GM12874 (cell line): ENCODE results near the gene ARRDC1.

Experiments
- TF ChIP-seq, protein P1 (sequence below): IDR thresholded peaks from 2 replicates; pipeline ENCODE4 v1.5.1; 2011; ENCODE audit warnings: low read depth, mild to moderate bottlenecking, control low read depth, low read length, moderate library complexity; ENCODE audit not compliant: insufficient read depth

ARRDC1 gene

DNA sequence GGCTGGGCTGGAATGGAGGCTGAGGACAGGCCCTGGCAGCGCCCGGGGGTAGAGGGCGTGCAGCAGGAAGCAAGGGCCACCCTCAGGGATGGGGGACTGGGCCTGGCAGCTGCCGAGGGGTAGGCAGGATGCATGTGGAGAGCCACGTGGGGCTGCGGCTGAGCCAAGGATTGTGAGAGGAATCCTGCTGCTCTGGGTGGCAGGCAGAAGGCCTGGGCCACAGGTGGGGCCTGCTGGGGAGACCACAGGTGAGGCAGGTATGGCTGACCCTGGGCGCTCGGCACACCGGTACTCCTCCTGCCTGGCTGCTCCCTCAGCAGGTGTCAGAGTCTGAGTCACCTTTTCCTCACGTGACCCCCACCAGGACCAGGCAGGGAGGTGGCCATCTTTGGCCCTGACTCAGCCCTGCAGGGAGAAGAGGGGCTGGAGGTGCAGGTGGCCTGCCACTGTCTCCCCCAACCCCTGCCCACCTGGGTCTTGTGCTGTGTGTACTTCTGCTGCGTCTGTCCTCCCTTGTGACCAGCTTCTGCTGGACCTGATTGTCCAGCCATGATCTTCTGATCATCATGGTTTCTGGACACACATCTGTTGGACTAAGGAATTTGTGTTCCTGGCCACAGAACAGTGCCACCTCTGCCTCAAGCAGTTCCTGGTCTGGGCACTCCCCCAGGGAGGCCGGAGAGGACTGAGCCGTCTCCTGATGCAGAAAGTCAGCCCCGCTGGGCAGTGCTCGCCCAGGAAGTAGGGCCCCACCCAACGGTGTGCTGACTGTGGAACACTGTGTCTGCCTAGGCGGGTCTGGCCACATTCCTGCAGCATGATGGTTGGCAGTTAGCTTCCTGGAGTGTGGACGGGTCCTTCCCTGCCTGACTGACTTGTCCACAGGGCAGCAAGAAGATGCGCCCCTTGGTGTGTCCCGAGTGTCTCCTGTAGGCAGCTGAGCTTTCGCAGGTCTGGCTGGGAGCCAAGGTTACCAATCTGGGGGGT is 6.4 kb downstream of the ARRDC1 start:
- TF ChIP-seq, protein P1, sequence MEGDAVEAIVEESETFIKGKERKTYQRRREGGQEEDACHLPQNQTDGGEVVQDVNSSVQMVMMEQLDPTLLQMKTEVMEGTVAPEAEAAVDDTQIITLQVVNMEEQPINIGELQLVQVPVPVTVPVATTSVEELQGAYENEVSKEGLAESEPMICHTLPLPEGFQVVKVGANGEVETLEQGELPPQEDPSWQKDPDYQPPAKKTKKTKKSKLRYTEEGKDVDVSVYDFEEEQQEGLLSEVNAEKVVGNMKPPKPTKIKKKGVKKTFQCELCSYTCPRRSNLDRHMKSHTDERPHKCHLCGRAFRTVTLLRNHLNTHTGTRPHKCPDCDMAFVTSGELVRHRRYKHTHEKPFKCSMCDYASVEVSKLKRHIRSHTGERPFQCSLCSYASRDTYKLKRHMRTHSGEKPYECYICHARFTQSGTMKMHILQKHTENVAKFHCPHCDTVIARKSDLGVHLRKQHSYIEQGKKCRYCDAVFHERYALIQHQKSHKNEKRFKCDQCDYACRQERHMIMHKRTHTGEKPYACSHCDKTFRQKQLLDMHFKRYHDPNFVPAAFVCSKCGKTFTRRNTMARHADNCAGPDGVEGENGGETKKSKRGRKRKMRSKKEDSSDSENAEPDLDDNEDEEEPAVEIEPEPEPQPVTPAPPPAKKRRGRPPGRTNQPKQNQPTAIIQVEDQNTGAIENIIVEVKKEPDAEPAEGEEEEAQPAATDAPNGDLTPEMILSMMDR: no peak

DNA sequence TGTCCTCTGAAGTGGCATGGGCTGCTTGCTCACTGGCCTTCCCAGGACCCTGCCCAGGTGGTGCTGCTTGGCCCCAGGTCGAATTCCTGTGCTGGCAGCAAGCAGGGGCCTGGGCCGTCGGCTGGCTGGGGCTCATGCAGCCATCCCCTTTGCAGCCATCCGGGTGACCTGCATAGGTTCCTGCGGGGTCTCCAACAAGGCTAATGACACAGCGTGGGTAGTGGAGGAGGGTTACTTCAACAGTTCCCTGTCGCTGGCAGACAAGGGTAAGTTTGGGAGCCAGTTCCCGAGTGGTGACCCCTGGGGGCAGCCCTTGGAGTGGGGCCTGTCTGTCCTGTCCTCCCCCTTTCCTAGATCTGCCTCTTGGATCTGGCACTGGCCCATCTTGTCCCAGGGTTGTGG is 7.3 kb downstream of the ARRDC1 start:
- TF ChIP-seq, protein P1: no peak

DNA sequence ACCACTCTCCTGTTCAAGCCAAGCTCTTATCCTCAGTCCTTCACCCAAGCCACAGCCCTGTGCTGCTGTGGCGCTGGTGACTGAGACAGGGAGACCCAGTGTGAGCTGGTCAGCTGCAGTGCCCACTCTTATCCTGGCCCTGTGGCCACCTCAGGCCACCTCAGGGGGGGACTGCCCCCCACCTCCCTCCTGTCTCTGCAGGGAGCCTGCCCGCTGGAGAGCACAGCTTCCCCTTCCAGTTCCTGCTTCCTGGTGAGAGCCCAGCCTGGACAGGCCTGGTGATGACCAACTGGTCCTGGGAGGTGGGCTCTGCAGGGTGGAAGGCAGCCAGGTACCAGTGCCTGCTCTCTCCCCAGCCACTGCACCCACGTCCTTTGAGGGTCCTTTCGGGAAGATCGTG is 7.8 kb downstream of the ARRDC1 start:
- TF ChIP-seq, protein P1: no peak

DNA sequence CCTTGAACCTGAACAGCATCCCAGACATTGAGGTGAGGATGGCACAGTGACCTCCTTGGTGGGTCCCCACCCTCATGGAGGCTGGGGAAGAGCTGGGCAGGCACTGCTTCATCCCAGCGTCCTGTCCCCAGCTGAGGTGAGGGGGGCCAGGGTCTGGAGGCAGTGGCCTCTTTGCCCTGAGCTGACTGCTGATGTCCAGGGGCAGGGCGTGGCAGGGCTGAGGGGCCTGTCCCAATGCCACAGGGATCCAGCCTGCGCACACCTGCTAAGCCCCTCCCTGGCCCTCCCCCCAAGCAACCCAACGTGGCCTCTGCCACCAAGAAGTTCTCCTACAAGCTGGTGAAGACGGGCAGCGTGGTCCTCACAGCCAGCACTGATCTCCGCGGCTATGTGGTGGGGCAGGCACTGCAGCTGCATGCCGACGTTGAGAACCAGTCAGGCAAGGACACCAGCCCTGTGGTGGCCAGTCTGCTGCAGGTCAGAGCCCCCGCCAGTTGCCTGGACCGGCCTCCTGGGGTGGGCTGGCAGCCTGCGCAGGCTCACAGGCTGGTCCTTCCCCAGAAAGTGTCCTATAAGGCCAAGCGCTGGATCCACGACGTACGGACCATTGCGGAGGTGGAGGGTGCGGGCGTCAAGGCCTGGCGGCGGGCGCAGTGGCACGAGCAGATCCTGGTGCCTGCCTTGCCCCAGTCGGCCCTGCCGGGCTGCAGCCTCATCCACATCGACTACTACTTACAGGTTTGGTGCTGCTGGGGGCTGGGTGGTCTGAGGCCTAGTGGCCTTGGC is 8.4 kb downstream of the ARRDC1 start:
- TF ChIP-seq, protein P1: no peak

DNA sequence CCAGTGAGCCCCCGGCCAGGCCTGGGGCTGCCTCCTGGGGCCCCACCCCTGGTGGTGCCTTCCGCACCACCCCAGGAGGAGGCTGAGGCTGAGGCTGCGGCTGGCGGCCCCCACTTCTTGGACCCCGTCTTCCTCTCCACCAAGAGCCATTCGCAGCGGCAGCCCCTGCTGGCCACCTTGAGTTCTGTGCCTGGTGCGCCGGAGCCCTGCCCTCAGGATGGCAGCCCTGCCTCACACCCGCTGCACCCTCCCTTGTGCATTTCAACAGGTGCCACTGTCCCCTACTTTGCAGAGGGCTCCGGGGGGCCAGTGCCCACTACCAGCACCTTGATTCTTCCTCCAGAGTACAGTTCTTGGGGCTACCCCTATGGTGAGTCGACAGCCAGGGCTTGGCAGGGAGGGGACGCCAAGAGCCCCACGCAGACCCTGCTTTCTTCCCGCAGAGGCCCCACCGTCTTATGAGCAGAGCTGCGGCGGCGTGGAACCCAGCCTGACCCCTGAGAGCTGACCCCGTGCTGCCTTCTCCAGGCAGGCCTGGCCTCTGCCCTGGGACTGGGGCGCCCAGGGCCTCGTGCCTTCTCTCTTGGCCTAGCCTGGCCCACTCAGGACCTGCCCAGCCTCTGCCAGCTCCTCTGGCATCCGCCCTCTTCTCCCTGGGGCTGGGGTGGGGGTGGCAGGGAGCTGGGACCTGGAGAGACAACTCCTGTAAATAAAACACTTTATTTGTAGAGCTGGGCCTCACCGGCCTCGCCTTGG is 9.3 kb downstream of the ARRDC1 start:
- TF ChIP-seq, protein P1: no peak

DNA sequence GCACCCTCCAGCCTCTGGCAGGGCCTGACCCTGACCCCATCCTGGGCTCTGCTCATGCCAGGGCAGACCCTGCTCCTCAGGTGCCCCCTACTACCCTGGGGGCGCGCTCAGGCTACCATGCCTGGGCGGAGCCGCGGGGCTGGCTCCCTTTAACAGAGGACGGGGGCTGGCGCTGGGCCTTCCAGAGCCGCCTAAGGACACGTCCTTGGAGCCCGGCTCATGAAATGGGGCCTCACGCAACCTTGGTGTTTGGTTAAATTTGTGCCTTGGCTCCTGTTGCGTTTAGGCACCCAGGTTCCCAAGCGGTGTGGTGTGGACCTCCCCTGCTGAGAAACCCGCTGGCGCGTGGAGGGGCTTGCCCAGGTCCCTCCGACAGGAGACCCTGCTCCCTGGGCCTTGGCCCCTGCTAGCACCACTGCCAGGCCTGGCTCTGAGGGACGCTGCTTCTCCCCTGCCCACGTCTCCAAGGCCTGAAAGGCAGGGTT is 9.9 kb downstream of the ARRDC1 start:
- TF ChIP-seq, protein P1: no peak
